GM23338 (cell line): Measurements from ENCODE around the gene IFT88. TPM values are rescaled to one million over a fixed set of nuclear protein-coding genes. Genes with fewer than 3 reads are reported as not detected.

Source experiments
- ATAC-seq: fragments of 200-7000 bp; cut with Tn5 transposase; 3 replicates; pipeline ENCODE4 v1.9.1; 2020
- DNase-seq: peaks from one replicate; pipeline ENCODE4 v3.0.0-alpha.2; 2015; ENCODE audit warnings: low spot score
- H2AFZ ChIP-seq: fragments of 200-600 bp; sonication (generic); 2 replicates; pipeline ENCODE4 v1.8.0; 2016; ENCODE audit warnings: antibody characterized with exemption, mild to moderate bottlenecking, moderate library complexity
- H3F3A ChIP-seq: fragments of 200-600 bp; sonication (generic); replicated peaks from 2 replicates; pipeline ENCODE4 v1.8.0; 2017; ENCODE audit warnings: antibody characterized with exemption, mixed run types, low read depth
- H3K27ac ChIP-seq: fragments of 200-600 bp; sonication (generic); 2 replicates; pipeline ENCODE4 v1.6.1; 2016; ENCODE audit warnings: low read depth
- H3K27me3 ChIP-seq: fragments of 200-600 bp; sonication (generic); 2 replicates; pipeline ENCODE4 v1.8.0; 2016; ENCODE audit warnings: mild to moderate bottlenecking, mixed run types, moderate library complexity; ENCODE audit not compliant: insufficient read depth
- H3K36me3 ChIP-seq: fragments of 200-600 bp; sonication (generic); 2 replicates; pipeline ENCODE4 v1.8.0; 2016; ENCODE audit warnings: mild to moderate bottlenecking; ENCODE audit not compliant: insufficient read depth
- H3K4me1 ChIP-seq: fragments of 200-600 bp; sonication (generic); 2 replicates; pipeline ENCODE4 v1.8.0; 2016; ENCODE audit warnings: mild to moderate bottlenecking, moderate library complexity; ENCODE audit not compliant: insufficient read depth
- H3K4me2 ChIP-seq: fragments of 200-600 bp; sonication (generic); 2 replicates; pipeline ENCODE4 v1.7.1; 2017; ENCODE audit warnings: mixed run types
- H3K4me3 ChIP-seq: fragments of 200-600 bp; sonication (generic); 2 replicates; pipeline ENCODE4 v1.6.1; 2016; ENCODE audit warnings: mixed run types
- H3K79me2 ChIP-seq: fragments of 200-600 bp; sonication (generic); replicated peaks from 2 replicates; pipeline ENCODE4 v1.8.0; 2017; ENCODE audit warnings: mild to moderate bottlenecking; ENCODE audit not compliant: insufficient read depth
- H3K9me2 ChIP-seq: fragments of 200-600 bp; sonication (generic); 2 replicates; pipeline ENCODE4 v1.8.0; 2017; ENCODE audit not compliant: insufficient read depth
- H4K20me1 ChIP-seq: fragments of 200-600 bp; sonication (generic); replicated peaks from 2 replicates; pipeline ENCODE4 v1.8.0; 2017; ENCODE audit warnings: mild to moderate bottlenecking; ENCODE audit not compliant: insufficient read depth
- H3K27ac Mint-ChIP-seq: 2 replicates; pipeline ENCODE4 v1.8.0; 2020; ENCODE audit warnings: inconsistent platforms, mild to moderate bottlenecking, moderate library complexity, mixed read lengths
- H3K27me3 Mint-ChIP-seq: 3 replicates; pipeline ENCODE4 v1.8.0; 2022; ENCODE audit warnings: low read depth, mild to moderate bottlenecking, moderate library complexity, mixed read lengths, inconsistent platforms; ENCODE audit not compliant: insufficient read depth, poor library complexity
- H3K36me3 Mint-ChIP-seq: 3 replicates; pipeline ENCODE4 v1.8.0; 2021; ENCODE audit warnings: low read depth, mild to moderate bottlenecking, inconsistent platforms, moderate library complexity, mixed read lengths
- H3K4me1 Mint-ChIP-seq: 3 replicates; pipeline ENCODE4 v1.8.0; 2020; ENCODE audit warnings: mild to moderate bottlenecking, inconsistent platforms, mixed read lengths
- H3K4me3 Mint-ChIP-seq: 3 replicates; pipeline ENCODE4 v1.8.0; 2021; ENCODE audit warnings: moderate library complexity, mild to moderate bottlenecking, inconsistent platforms, mixed read lengths
- H3K9me3 Mint-ChIP-seq: 3 replicates; pipeline ENCODE4 v1.8.0; 2020; ENCODE audit warnings: moderate library complexity, mild to moderate bottlenecking, inconsistent platforms, mixed read lengths
- CREB1 ChIP-seq: fragments of 250-450 bp; sonication (Bioruptor Pico); IDR thresholded peaks from 2 replicates; pipeline ENCODE4 v1.5.0; 2020; ENCODE audit warnings: low read depth, mild to moderate bottlenecking, moderate library complexity
- CTCF ChIP-seq, 2 experiments: fragments of 200-600 bp in 1 of 2; sonication (generic) in 1 of 2; conservative IDR thresholded peaks; 2 replicates each; pipeline versions ENCODE4 v1.5.1 to v1.6.1; 2016 to 2017; ENCODE audit warnings: antibody characterized with exemption in 2 of 2, low read depth in 2 of 2, mild to moderate bottlenecking in 2 of 2, moderate library complexity in 1 of 2
- ETS1 ChIP-seq: IDR thresholded peaks from 2 replicates; pipeline ENCODE4 v1.6.1; 2016; ENCODE audit warnings: antibody characterized with exemption
- EZH2 ChIP-seq: fragments of 200-600 bp; sonication (generic); IDR thresholded peaks from one replicate; pipeline ENCODE4 v1.8.0; 2017; ENCODE audit warnings: antibody characterized with exemption, mild to moderate bottlenecking, low read depth; ENCODE audit not compliant: unreplicated experiment
- EZH2phosphoT487 ChIP-seq: fragments of 200-600 bp; sonication (generic); IDR thresholded peaks from one replicate; pipeline ENCODE4 v1.8.1; 2018; ENCODE audit warnings: antibody characterized with exemption; ENCODE audit not compliant: unreplicated experiment
- JUNB ChIP-seq: IDR thresholded peaks from one replicate; pipeline ENCODE4 v1.6.1; 2016; ENCODE audit warnings: antibody characterized with exemption; ENCODE audit not compliant: unreplicated experiment
- NANOG ChIP-seq: IDR thresholded peaks from 2 replicates; pipeline ENCODE4 v1.6.1; 2016; ENCODE audit warnings: antibody characterized with exemption, borderline replicate concordance
- REST ChIP-seq: IDR thresholded peaks from one replicate; pipeline ENCODE4 v1.6.1; 2018; ENCODE audit warnings: antibody characterized with exemption; ENCODE audit not compliant: unreplicated experiment
- STAT1 ChIP-seq: IDR thresholded peaks from one replicate; pipeline ENCODE4 v1.6.1; 2016; ENCODE audit warnings: antibody characterized with exemption; ENCODE audit not compliant: unreplicated experiment
- ZNF114 ChIP-seq: fragments of 250-450 bp; sonication (Bioruptor Pico); IDR thresholded peaks from 2 replicates; pipeline ENCODE4 v1.5.0; 2020; ENCODE audit warnings: mild to moderate bottlenecking, moderate library complexity
- polyA plus RNA-seq: library from polyadenylated mRNA; unstranded; fragments of >200 nt; fragmentation: Nextera tagmentation; extraction: Ambion mirVana; gene quantifications from 2 replicates; pipeline ENCODE4 v1.2.1, GENCODE V29; 2016
- total RNA-seq: library from RNA; depleted of rRNA; stranded (reverse); fragments of >200 nt; shearing (Covaris generic); gene quantifications from 2 replicates; pipeline ENCODE4 v1.2.3, GENCODE V29; 2014

IFT88 gene
- total and polyA plus RNA-seq, 2 experiments from 2014 or later = 8.2 to 8.7 TPM

GRCh38 chr13:20671789-20672188 is 104.8 kb downstream of the IFT88 start (continued):
- TF ChIP-seq NANOG (no peak), ZNF114 (CRISPR knock-in tag) (no peak), REST (no peak), EZH2 (no peak), CTCF (conservative IDR thresholded peaks at IDR 0.05; ENCODE audit: low read depth in 2 of 2) (no peak)

- Mint-ChIP-seq H3K4me1 (peaks cover 7% of the 10 kb centered on the region; the same call in 2 of the 3 replicates), H3K9me3 (no peaks in the 10 kb centered on the region), H3K27me3 (peaks cover 2% of the 10 kb centered on the region), H3K4me3 (no peak overlapping the region), H3K36me3 (no peaks in the 10 kb centered on the region), H3K27ac (no peak overlapping the region)
- Histone ChIP-seq H3K9me2 (no peaks in the 10 kb centered on the region), H2AFZ (no peak overlapping the region), H3K27ac (no peak overlapping the region), H3K79me2 (no peaks in the 10 kb centered on the region), H3K4me2 (no peak overlapping the region), H4K20me1 (no peaks in the 10 kb centered on the region), H3K27me3 (no peaks in the 10 kb centered on the region), H3K36me3 (no peaks in the 10 kb centered on the region), H3K4me3 (no peak overlapping the region), H3F3A (no peaks in the 10 kb centered on the region), H3K4me1 (no peaks in the 10 kb centered on the region)
- TF ChIP-seq ETS1 = no peak
- no peak for TF ChIP-seq REST
- TF ChIP-seq ZNF114 (CRISPR knock-in tag) = no peak
- no peak for TF ChIP-seq EZH2
- no peak for TF ChIP-seq CREB1
- TF ChIP-seq JUNB = no peak
- TF ChIP-seq NANOG = no peak
- no peak for TF ChIP-seq STAT1
- no peak for TF ChIP-seq EZH2phosphoT487
- ATAC-seq (no peak), DNase-seq (no peak)
Measured at GRCh38 chr13:20672772-20673171, 105.8 kb downstream of the IFT88 start.
